ENCODE results near the gene RNF151.
"Not testable (repeated sequence)": the region's sequence is repeated elsewhere in the genome, so short reads cannot be mapped to it uniquely, and the experiment has no call there.

The RNF151 gene

GRCh38 chr16:1960665-1961630 lies 5.7 kb upstream of the RNF151 start:
- peak in 1 of 2 experiments; percentile 66 for DNase-seq

DNA sequence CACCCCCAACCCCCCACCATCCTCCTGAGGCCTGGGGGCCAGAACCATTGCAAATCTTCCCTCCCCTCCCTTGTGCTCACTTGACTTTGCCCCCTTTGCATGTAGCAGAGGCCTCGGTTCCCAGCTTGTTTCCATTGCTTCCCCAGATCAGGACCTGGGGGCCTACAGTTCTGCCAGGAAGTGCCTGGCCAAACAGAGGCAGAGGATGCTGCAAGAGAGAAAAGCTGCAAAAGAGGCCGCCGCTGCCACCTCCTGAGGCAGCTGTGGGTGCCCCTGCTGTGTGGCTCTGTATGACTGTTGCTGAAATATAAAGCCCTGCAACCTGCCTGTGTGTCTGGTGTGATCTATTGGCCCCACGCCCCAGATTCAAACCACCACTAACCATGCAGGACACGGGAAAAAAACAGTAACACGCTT lies 5.0 kb upstream of the RNF151 start:
- DNase-seq, result no peak

DNA sequence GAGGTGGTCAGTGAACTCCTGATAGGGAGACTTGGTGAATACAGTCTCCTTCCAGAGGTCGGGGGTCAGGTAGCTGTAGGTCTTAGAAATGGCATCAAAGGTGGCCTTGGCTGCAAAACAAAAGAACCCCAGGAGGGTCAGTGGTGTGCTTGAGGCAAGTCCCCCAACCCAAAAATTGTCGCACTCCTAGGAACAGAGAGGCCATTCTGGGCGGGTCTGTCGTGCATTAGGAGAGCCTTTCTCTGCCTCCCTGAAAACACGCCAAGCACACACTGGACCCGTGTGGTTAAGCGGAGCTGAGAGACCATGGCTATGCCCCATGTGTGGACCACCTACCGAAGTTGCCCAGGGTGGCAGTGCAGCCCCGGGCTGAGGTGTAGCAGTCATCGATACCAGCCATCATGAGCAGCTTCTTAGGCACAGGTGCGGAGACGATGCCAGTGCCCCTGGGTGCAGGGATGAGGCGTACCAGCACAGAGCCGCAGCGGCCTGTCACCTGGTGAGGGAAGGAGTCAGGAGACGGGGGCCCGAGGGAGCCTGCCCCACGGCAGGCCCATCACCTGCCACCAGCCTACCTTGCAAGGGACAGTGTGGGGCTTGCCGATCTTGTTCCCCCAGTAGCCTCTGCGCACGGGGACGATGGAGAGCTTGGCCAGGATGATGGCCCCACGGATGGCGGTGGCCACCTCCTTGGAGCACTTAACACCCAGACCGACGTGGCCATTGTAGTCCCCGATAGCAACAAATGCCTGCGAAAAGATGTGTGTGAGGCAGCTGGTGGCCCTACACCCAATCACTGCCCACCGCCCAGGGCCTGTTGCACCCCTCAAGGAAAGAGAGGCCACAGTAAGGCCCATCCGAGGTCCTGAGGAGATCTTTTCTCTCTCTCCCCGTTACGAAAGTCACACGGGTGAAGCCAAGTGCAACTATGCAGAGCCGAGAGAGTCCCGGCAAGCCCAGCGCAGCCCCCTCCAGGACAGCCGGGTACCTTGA lies 4.2 kb upstream of the RNF151 start:
- not testable (repeated sequence) for DNase-seq

GRCh38 chr16:1963806-1964505 lies 2.7 kb upstream of the RNF151 start:
- DNase-seq, result no peak

DNA sequence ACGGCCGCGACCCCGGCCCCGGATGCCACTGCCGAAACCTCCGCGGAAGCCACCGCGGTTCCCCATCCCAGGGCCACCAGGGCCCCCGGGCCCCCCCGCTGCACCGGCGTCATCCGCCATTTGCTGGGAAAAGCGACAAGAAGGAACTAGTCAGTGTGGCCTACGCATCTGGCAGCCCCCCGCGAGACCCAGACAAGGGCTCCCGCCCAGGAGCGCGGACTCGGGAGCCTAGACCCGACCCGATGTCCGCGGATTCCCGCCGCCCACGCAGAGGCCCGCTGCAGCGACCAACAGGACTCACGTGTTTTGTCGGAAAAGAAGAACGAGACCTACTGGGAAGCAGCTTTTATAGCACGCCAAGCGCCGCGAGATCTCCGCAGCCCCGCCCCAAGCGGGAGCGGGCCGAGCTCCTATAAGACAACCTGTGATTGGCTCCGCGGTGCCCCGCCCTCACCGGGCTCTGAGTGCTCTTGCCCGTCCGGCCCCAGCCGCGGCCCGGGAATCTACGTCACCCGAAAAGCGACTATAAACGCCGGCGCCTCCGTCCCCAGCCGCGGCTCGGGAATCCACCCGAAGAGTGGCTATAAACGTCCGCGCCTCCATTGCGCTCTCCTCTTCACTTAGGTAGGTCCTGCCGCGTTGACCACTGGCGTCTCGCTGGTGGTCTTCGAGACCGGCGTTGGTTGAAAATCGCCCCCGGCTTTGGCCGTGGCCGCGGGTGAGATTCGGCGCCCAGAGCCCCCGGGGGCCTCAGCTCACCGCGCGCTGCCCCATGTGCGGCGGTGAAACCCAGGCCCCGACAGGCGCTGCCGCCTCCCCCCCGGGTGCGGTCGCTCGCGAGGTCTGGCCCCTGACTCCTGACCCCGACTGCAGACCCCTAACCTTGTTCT lies 1.9 kb upstream of the RNF151 start, which contains the start of gene RPS2:
RPS2 (minus strand) TSS at position 321 of the 890 bp plus-strand sequence; CDS start at position 120, 201 bp downstream.
- peak; percentile 91 to 96 for DNase-seq

- DNase-seq, result no peak
Measured at GRCh38 chr16:1965396-1966001, 1.2 kb upstream of the RNF151 start.

DNA sequence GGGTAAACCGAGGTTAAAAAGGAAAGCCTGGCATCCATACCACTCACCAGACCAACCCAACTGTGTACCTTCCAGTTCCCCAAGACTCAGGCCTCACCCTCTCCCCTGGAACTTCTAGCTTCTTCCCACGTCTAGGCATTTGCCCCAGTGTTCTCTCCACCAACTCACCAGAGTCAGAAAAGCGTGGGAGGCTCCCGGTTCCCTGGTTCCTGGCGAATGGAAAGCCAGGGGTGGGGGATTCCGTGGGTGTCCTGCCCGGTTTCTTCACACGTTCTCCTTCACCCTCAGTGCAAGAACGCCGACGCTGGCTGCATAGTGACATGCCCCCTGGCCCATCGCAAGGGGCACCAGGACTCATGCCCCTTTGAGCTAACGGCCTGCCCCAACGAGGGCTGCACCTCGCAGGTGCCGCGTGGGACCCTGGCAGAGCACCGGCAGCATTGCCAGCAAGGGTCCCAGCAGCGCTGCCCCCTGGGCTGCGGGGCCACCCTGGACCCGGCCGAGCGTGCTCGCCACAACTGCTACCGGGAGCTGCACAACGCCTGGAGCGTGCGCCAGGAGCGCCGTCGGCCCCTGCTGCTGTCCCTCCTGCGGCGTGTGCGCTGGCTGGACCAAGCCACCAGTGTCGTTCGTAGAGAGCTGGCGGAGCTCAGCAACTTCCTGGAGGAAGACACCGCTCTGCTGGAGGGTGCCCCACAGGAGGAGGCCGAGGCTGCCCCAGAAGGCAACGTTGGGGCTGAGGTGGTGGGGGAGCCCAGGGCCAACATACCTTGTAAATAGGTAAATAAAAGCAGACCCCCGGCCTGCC lies 1.7 kb downstream of the RNF151 start:
- DNase-seq, result no peak

DNA sequence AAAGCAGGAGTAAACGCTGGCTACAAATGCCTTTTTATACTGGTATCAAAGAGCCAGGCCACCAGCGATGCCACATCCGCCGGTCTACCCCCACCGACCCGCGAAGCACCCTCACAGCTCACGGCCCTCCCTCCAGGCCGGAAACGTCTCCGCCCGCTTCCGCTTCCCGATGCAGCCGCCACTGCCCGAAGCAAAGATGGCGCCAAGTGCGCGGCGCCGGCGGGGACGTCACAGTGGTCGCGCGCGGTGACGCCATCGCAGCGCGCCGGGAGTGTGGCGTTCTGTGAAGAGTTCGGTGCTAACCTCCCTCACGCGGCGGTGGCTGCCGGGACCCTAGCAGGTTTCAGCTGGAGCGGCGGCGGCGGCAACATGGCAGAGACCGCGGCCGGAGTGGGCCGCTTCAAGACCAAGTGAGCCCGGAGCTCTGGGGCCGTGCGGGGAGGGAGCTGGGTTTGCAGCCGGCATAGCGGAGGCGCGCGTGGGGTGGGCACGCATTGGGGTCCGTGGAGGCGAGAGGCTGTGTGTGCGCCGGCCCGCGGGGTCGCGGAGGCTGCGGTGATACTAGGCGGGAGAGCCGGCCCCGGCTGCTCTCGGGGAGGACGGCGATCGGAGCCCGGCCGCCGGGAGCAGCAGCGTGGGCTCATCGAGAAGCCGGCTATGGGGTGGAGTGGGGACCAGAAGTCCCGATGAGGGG lies 5.3 kb downstream of the RNF151 start, which contains the start of gene TBL3:
TBL3 (plus strand) TSS at position 258 of the 694 bp plus-strand sequence; CDS start at position 370, 112 bp downstream.
- DNase-seq, result peak; percentile 45 to 91

- no peak for DNase-seq
Measured at GRCh38 chr16:1972490-1972877, 5.8 kb downstream of the RNF151 start.

DNA sequence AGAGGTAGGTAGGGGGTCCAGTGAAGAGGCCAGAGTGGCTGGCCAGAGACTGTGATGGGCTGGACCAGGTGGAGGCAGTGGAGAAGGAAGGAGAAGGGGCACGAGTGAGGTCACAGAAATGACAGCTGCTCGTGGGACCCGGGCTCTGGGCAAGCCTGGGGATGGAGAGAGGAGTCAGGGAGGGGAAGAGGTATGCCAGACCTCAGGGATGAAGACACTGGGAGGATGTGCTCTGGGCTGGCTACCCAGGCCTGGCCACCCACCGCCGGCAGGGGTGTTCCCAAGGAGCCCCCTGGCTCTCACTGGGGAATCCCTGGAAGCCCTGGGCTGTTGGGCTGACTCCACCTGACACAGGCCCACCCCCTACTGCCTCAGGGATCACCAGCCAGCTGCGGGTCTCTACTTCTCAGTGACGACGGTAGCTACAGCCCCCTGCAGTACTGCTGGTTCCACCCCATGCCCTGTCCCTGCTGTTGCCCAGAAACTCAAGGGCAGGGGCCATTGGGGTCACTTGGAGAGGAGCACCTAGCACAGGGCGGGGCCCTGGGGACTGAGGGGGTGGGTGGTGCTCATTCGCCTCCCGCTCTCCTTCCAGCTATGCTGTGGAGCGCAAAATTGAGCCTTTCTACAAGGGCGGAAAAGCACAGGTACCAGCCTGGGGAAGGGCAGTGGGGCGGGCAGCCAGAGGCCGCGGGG lies 7.0 kb downstream of the RNF151 start:
- DNase-seq, result no peak

DNA sequence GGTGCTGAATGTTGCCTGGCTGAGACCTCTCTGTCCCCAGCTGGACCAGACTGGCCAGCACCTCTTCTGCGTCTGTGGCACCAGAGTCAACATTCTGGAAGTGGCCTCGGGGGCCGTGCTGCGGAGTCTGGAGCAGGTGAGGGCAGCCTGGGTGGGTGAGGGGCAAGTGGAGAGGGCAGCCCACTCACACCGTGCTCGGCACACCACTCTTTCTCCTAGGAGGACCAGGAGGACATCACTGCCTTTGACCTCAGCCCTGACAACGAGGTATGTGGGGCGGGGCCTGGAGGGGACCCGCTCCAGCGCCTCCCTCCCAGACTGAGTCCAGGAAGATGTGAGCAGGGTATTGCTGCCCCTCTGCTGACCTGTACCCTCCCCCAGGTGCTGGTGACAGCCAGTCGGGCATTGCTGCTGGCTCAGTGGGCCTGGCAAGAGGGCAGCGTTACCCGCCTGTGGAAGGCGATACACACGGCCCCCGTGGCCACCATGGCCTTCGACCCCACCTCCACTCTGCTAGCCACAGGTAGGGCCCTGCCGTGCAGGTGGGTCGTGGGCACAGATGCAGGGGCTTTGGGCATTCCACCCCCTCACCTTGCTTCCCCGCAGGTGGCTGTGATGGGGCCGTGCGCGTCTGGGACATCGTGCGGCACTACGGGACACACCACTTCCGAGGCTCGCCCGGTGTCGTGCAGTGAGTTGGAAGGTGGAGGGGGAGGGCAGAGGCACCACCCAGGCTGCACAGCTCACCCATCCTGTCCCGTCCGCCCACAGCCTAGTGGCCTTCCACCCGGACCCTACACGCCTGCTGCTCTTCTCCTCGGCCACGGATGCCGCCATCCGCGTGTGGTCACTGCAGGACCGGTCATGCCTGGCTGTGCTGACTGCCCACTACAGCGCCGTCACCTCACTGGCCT lies 7.8 kb downstream of the RNF151 start:
- DNase-seq, result no peak

GRCh38 chr16:1975432-1976215 lies 9.0 kb downstream of the RNF151 start:
- no peak for DNase-seq

DNA sequence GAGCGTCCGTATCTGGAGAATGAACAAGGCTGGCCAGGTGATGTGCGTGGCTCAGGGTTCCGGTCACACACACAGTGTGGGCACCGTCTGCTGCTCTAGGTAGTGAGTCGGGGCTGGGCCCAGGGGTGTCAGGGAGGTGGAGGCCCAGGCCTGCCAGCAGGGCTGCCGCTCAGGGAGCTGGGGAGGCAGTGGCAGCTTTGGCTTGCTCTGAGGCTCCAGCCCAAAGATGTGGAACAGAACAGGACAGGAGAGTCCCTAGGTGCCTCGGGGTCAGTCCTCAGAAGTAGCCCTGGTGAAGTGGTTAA lies 9.5 kb downstream of the RNF151 start:
- DNase-seq, result no peak

DNA sequence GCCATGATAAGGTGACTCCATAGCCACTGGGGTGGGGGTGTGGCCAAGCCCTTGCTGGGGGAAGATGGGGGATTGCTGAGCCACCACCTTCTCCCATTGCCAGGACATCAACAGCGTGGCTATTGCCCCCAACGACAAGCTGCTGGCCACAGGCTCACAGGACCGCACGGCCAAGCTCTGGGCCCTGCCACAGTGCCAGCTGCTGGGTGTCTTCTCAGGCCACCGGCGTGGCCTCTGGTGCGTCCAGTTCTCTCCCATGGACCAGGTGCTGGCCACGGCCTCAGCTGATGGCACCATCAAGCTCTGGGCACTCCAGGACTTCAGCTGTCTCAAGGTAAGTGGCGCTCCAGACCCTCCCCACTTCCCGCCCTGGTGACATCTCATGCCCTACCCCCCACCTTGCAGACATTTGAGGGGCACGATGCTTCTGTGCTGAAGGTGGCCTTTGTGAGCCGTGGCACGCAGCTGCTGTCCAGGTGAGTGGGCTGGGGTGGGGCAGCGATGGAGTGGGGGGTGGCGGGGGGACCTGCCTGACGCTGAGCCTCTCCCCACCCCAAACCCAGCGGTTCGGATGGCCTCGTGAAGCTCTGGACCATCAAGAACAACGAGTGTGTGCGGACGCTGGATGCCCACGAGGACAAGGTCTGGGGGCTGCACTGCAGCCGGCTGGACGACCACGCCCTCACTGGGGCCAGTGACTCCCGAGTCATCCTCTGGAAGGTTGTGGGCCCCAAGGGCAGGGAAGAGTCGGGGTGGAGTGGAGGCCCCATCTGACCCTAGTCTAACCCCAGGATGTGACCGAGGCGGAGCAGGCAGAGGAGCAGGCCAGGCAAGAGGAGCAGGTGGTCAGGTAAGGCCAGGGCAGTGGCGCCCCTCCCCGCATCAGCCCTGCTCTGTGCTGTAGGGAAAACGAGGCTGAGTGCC lies 10.6 kb downstream of the RNF151 start:
- DNase-seq, result no peak

GRCh38 chr16:1977875-1978268 lies 11.2 kb downstream of the RNF151 start:
- DNase-seq, result no peak
